ENCODE results near the gene MADD.

Gene MADD

DNA sequence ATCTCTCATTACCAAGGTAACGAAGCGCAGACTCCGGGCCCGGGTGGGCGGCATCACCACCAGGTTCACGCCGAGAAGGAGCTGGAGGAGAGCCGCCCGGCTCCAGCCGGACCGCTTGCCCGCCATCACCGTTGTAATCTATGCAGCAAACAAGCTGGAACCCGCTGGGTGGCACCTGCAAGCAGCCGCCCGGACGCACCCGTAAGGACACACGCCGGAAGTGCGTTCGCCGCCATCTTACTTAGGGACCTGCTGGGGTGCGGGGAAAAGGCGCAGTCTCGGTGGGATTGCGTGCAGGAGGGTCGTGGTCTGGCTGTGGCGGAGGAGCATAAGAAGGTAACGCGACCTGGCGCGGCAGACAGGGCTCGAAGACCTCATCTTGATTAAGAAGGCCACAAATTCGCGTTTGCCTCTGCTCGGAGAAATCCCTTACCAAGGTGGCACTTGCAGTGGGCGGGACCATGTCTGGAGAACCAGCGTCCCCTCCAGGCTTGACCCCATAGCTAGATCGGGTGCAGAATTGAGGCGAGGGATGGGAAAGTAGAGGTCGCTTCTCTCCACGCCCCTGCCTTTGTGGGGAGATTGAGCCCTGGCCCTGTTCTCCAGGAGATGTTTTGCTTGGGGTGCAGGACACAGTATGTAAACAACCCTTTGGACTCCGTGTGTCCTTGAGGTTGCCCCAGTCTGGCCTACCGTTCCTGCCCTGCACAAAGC, 21.1 kb upstream of the MADD start, which contains the start of gene ACP2:
Gene ACP2, minus strand, starts transcription at position 151 of the 714 bp plus-strand sequence. Its CDS starts 25 bp downstream, at position 126.
- in situ Hi-C loops (cut with HindIII; ENCODE audit: low pct_ligation_motif_present, low pct_unique_long_range_greater_than_20kb, low sequenced_read_pairs) = no loop called here
- peak; percentile 84 for DNase-seq

DNA sequence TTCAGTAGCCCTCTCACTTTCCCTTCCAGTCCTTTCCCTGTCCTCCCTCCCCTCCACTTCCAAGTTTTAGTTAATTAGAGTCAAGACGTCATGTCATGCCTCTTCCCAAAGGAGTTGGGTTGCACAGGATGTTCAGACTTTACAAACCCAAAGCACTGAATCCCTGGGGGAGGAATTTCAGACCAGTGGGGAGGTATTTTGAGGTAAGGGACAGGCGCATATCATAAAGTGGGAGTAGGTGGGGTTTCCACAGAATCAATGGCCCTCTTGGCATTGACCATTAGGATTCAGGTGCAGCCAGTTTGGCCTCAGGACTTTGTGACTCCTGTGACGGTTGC, 20.6 kb upstream of the MADD start:
- no peak for DNase-seq
- in situ Hi-C loops (cut with HindIII; ENCODE audit: low pct_ligation_motif_present, low pct_unique_long_range_greater_than_20kb, low sequenced_read_pairs) = no loop called here

DNA sequence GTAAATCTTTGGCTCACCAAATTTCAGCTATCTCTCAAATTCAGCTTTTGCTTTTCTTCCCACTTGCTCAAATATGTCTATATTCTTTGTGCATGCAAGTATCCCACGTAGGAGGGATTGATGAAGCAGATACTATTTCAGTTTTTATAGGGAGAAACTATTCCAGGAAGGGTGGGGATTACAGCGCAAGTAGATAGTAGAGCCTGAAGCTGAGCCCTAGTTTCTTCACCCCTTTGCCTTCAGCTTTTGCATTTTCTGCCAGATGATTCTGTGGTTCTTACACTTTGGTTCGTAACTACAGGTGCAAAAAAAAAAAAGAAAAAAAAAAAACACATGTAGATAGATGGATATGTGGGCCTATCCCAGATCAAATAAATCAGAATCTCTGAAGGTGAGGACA, 18.2 kb upstream of the MADD start:
- in situ Hi-C loops (cut with HindIII; ENCODE audit: low pct_ligation_motif_present, low pct_unique_long_range_greater_than_20kb, low sequenced_read_pairs) = no loop called here
- DNase-seq = no peak

DNA sequence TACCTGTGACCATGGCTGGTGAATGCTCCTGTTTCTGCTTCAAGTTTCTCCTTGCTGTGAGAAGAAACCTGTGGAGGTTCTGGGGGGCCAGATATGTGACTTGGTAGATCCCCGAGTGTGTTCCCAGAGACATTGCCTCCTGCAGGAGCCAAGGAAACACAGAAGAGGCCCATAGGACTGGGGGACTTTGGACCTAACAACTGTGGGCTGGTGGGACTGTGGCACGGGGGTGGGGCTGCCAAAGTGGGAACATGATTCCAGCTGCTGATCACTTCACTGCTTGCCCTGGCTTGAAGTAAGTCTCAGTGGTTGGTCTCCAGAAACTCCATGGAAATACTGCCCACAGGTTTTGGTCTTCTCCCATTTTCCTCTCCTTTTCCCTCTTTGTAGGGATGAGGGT, 16.3 kb upstream of the MADD start:
- in situ Hi-C loops (cut with HindIII; ENCODE audit: low pct_ligation_motif_present, low pct_unique_long_range_greater_than_20kb, low sequenced_read_pairs) = no loop called here

DNA sequence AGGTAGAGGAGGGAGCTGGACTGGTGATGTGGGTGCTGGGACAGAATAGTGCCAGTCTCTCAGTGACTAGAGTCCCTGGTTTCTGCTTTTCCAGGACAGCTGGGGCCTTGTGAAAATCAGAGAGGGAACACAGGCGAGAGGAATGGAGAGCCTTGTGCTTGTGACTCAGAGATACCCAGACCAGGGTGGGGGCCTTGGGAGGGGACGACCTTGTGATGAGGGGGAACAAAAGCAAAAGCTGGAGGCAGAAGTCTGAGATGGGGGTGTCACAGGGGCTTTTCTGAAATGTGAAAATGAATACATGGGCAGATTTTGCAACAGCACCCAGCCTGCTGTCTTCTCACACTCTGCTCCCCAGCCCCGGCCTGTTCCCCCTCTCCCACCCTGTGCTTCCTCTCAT, 15.5 kb upstream of the MADD start:
- in situ Hi-C loops (cut with HindIII; ENCODE audit: low pct_ligation_motif_present, low pct_unique_long_range_greater_than_20kb, low sequenced_read_pairs) = no loop called here
- no peak for DNase-seq

More for the DNA sequence above, 16.3 kb upstream of the MADD start:
- DNase-seq = no peak

DNA sequence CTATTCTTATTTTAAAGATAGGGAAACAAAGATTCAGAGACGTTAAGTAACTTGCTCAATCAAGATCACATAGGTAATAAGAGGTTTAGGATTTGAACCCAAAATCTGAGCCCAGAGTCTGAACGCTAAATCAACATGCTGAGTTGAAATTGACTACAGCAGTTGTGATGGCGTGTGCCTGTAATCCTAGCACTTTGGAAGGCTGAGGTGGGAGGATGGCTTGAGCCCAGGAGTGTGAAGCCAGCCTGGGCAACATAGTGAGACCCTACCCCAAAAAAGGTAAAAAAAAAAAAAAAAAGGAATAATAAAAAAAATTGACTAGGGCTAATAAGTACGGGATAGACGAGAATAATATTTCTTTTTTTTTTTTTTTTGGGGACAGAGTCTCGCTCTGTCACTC, 13.6 kb upstream of the MADD start:
- no peak for DNase-seq

DNA sequence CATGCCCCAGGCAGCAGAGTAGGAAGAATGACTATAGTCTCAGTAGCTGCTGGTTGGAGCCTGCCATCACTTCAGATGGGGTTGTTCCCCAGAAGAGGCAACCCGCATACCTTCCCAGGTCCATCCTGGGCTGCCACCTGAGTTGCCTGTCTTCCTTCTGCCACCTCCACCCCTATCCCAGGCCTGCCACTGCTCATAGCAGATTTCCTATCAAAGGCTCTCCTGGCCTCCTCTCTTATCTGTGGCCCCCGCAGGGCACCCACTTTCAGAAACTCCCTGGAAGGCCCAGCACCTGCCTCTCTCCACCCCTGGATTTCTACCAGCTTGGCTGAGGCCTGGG, 12.8 kb upstream of the MADD start:
- DNase-seq = no peak
- in situ Hi-C loops (cut with HindIII; ENCODE audit: low pct_ligation_motif_present, low pct_unique_long_range_greater_than_20kb, low sequenced_read_pairs) = no loop called here

More for the DNA sequence above, 13.6 kb upstream of the MADD start:
- in situ Hi-C loops (cut with HindIII; ENCODE audit: low pct_ligation_motif_present, low pct_unique_long_range_greater_than_20kb, low sequenced_read_pairs) = no loop called here

DNA sequence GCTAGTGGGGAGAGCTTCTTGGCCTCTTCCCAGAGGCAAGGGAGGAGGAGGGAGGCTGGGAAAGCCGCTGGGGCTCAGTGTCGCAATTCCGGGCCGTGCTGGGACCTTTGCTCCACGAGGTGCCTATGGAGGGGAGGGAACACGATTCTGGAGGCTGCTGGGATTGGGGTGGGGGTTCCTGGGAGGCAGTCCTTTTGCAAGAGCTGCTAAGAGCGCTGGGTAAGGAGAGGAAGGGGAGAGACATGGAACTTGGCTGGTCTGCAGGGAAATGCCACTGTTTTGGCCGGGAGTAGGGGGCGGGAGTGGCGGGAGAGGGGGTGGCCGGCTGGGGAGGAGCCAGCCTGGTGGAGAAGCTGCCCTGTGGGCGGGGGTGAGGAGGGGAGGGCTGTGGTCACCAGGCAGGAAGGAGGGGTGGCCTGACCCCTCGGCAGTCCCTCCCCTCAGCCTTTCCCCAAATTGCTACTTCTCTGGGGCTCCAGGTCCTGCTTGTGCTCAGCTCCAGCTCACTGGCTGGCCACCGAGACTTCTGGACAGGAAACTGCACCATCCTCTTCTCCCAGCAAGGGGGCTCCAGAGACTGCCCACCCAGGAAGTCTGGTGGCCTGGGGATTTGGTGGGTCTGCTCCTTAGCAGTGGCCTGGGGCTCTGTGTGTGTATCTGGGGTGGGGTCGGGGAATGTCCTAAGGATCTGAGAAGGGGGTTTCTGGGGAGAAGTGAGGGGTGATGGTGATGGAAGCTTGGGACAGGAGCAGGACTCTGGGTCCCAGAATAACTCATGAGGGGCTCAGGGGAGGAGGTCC, 12.2 kb upstream of the MADD start, which contains the start of gene NR1H3:
Gene NR1H3, plus strand, starts transcription at position 480 of the 800 bp plus-strand sequence. CDS start 1,221 bp downstream, outside the sequence.
- in situ Hi-C loops (cut with HindIII; ENCODE audit: low pct_ligation_motif_present, low pct_unique_long_range_greater_than_20kb, low sequenced_read_pairs) = no loop called here
- peak; percentile 64 for DNase-seq

DNA sequence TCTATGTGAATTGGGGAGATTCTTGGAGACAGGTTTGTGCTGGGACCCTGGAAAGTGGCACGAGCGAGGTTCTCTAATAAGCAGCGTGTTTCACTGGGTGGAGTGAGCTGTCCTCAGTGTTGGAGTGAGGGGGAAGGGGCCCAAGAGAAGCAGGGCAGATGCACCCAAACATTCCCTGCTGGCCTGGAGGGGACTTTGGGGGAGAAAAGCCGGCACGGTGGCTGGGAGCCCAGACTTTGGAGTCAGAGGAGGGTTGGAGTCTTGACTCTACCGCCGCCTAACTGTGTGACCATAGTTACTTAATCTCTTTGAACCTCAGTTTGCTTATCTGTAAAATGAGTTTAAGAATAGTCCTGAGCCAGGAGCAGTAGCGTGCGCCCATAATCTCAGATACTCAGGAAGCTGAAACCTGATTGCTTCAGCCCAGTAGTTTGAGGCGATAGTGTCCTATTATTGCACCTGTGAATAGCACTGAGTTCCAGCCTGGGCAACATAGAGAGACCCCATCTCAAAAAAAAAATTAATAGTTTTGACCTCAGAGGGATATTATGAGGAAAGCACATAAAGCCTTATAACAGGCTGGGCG, 11.5 kb upstream of the MADD start:
- in situ Hi-C loops (cut with HindIII; ENCODE audit: low pct_ligation_motif_present, low pct_unique_long_range_greater_than_20kb, low sequenced_read_pairs) = no loop called here

DNA sequence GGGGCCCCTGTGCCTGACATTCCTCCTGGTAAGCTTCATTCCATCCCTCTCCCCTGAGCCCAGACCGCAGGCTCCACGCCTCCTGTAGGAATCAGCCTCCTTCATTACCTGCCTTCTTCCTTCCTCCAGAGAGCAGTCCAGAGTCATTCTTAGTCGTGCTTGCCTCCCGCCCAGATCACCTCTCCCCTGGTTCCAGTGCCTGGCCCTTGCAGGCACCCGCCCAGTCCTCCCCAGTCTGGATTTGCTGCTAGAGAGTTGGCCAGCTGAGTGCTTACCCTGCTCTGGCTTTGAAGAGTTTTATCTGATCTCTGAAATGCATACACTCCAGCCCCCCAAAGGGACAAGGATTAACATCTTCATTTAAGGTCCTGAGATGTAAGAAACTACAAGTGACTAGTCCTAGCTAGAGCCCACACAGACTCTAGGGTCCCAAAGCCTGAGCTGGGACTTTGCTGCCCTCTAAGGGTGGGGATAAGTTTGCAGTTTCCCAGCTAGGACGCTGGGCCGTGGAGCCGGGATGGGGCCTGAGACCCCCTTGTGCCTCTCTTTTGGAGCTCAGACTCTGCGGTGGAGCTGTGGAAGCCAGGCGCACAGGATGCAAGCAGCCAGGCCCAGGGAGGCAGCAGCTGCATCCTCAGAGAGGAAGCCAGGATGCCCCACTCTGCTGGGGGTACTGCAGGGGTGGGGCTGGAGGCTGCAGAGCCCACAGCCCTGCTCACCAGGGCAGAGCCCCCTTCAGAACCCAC, 10.5 kb upstream of the MADD start:
- peak; percentile 44 for DNase-seq
- in situ Hi-C loops (cut with HindIII; ENCODE audit: low pct_ligation_motif_present, low pct_unique_long_range_greater_than_20kb, low sequenced_read_pairs) = no loop called here

More for the DNA sequence above, 11.5 kb upstream of the MADD start:
- no peak for DNase-seq

DNA sequence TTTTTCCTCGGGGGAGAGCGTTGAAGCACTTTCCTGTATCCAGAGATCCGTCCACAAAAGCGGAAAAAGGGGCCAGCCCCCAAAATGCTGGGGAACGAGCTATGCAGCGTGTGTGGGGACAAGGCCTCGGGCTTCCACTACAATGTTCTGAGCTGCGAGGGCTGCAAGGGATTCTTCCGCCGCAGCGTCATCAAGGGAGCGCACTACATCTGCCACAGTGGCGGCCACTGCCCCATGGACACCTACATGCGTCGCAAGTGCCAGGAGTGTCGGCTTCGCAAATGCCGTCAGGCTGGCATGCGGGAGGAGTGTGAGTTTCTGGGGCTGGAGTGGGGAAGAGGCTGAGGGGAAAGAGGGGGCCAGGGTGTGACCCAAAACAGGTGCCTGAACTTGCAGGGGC, 9.6 kb upstream of the MADD start:
- in situ Hi-C loops (cut with HindIII; ENCODE audit: low pct_ligation_motif_present, low pct_unique_long_range_greater_than_20kb, low sequenced_read_pairs) = no loop called here
- DNase-seq = no peak

DNA sequence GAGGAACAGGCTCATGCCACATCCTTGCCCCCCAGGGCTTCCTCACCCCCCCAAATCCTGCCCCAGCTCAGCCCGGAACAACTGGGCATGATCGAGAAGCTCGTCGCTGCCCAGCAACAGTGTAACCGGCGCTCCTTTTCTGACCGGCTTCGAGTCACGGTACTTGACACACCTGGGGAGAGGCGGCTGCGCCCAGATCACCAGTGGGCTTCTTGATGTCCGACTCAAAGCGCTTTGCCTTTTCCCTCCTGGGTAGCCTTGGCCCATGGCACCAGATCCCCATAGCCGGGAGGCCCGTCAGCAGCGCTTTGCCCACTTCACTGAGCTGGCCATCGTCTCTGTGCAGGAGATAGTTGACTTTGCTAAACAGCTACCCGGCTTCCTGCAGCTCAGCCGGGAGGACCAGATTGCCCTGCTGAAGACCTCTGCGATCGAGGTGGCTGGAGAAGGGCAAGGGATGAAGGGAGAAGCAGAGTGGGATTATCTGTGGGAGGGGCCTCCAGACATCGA, 8.6 kb upstream of the MADD start:
- DNase-seq = no peak
- in situ Hi-C loops (cut with HindIII; ENCODE audit: low pct_ligation_motif_present, low pct_unique_long_range_greater_than_20kb, low sequenced_read_pairs) = no loop called here

DNA sequence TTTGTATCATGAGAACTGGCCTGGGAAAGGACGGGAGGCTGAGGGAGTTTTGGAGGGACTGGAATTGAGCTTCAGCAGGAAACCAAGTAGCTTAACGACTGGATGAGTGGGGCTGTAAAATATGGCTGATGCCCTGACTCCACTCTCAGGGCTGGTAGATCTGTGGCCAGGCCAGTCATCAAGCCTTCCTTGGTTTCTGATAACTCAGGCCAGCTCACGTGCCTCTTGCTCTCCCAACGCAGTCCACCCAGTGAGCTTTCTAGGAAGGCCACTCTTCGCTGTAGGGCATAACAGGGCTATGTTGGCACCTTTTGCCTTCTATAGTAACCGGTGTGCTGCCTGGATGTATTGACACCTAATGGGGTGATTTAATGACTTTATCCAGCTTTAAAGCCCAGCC, 5.8 kb upstream of the MADD start:
- no peak for DNase-seq
- in situ Hi-C loops (cut with HindIII; ENCODE audit: low pct_ligation_motif_present, low pct_unique_long_range_greater_than_20kb, low sequenced_read_pairs) = no loop called here

DNA sequence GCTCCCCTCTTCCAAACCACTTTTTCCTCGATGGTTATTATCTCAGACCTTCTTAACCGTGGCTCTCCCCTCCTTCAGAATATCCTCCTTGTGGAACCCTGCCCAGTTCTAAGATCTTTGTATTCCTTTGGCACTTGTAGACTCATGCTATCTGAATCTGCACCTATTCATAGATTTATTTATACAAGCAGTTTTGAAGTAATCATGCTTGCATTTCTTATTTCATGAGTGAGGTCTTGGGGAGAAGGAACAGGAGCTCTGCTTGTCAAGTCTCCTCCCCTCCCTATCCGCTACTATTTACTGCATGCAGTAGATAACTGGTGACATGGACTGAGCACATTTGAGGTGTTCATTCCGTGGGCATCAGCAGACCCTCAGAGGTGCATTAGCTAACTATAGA, 5.4 kb upstream of the MADD start:
- in situ Hi-C loops (cut with HindIII; ENCODE audit: low pct_ligation_motif_present, low pct_unique_long_range_greater_than_20kb, low sequenced_read_pairs) = no loop called here
- DNase-seq = no peak

DNA sequence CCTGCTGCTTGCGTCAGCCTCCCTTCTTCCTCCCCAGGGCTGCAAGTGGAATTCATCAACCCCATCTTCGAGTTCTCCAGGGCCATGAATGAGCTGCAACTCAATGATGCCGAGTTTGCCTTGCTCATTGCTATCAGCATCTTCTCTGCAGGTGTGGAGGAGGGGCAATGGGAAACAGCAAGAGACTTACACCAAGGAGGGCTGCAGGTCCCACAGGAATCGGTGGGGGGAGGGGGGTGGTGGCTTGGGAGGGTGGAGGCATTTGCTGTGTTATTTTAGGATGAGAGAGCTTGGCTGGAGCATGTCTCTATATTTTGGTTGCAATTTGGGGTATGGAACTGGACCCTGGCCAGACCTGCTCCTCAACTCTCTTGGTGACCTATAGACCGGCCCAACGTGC, 2.1 kb upstream of the MADD start:
- no peak for DNase-seq
- in situ Hi-C loops (cut with HindIII; ENCODE audit: low pct_ligation_motif_present, low pct_unique_long_range_greater_than_20kb, low sequenced_read_pairs) = no loop called here

DNA sequence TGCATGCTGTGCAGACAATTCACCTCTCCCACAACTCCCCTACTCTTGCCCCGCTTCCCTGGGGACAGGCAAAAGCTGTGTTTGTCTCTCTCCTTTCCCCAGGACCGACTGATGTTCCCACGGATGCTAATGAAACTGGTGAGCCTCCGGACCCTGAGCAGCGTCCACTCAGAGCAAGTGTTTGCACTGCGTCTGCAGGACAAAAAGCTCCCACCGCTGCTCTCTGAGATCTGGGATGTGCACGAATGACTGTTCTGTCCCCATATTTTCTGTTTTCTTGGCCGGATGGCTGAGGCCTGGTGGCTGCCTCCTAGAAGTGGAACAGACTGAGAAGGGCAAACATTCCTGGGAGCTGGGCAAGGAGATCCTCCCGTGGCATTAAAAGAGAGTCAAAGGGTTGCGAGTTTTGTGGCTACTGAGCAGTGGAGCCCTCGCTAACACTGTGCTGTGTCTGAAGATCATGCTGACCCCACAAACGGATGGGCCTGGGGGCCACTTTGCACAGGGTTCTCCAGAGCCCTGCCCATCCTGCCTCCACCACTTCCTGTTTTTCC, 1.4 kb upstream of the MADD start:
- in situ Hi-C loops (cut with HindIII; ENCODE audit: low pct_ligation_motif_present, low pct_unique_long_range_greater_than_20kb, low sequenced_read_pairs) = no loop called here
- DNase-seq = no peak

DNA sequence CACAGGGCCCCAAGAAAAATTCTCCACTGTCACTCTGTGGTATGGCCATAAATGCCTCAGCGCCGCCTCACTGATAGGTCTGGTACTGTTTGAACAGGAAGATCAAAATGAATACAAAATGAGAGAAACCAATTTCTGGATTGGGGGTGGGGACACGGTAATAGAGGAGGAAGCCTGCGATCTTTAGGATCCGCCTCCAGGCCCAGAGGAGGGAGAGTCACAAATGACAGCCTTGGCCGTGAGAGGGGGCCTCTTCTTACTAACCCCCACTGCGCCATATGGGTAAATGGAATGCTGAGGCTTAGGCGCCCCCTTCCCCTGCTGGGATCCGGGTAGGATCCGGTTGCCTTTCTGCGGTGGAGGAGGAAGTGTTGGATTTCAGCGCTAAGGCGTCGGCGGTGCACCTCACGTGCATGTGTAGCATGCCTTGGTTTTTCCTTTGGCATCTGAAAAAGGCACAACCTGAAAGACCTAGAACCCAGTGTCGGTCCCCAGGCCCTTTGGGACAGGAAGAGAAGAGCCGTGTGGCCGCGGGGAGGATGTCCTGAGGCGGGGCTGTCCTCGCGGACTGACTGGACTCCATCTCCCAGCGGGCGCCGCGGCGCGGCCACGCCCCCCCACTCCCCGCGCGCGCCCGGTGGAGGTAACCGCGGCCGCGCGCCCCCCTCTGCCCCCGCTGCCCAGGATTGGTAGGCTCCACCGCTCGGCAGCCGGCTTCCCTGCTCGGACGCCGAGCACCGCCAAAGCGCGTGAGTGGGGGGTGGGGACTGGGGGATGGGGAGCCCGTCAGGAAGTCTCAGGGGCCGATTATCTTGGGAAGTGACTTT, 718 bp upstream of the MADD start:
- in situ Hi-C loops (cut with HindIII; ENCODE audit: low pct_ligation_motif_present, low pct_unique_long_range_greater_than_20kb, low sequenced_read_pairs) = no loop called here
- peak; percentile 85 for DNase-seq

All from ACHN (cell line).